22Rv1 (cell line): ENCODE measurements around the gene AMBRA1.

ENCODE experiments used
- CTCF ChIP-seq: fragments of 450-650 bp; IDR thresholded peaks from 2 replicates; pipeline ENCODE4 v1.5.1; 2017; ENCODE audit warnings: mild to moderate bottlenecking
- ZFX ChIP-seq: fragments of 450-650 bp; IDR thresholded peaks from 2 replicates; pipeline ENCODE4 v1.6.1; 2017; ENCODE audit warnings: antibody characterized with exemption, borderline replicate concordance

DNA sequence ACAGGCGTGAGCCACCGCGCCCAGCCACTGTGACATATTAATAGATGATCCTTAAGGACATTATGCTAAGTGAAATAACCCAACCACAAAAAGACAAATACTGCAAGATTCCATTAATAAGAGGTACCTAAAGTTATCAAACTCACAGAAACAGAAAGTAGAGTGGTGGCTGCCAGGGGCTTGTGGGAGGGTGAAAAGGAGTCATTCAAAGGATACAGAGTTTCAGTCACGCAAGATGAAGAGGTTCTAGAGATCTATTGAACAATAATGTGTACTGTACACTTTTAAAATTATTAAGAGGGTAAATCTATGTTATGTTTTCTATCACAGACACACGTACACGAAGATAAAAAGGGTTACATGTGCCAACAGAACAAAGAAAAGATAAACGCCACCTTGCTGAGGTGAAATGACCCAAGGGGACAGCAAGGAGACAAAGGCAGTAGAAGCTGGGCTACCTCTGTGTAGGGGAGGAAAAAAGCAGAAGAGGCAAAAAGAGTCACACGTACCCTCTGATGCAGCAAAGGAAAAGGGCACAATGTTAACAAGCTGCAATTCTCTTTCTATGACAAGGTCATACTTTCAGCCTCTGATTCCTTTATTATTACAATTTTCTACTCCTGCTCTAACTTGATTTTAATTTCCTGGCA is 65.3 kb downstream of the AMBRA1 start:
- no peak for TF ChIP-seq CTCF
- no peak for TF ChIP-seq ZFX
